ENCODE results near the gene SUGP2. TPM values are rescaled to one million over a fixed set of nuclear protein-coding genes. Genes with fewer than 3 reads are reported as not detected.

Gene SUGP2
- total and polyA plus RNA-seq, 9 of the 15 experiments (the other 6 are each of a cell fraction or from before 2014, with no cell fraction given) = 13.1 to 101 (median 63.1) TPM

GRCh38 chr19:19059837-19060611 lies 26.7 kb upstream of the SUGP2 start (continued):
- TF ChIP-seq ZBTB34 (CRISPR knock-in tag; IDR thresholded peaks at IDR 0.05) (no peak), BRF2 (IDR thresholded peaks at IDR 0.05; ENCODE audit: borderline replicate concordance, insufficient read depth, insufficient read length) (no peak), STAT6 (CRISPR knock-in tag; IDR thresholded peaks at IDR 0.05) (no peak), THRAP3 (IDR thresholded peaks at IDR 0.05; ENCODE audit: borderline replicate concordance) (0 out of 2 replicates have a peak, but pooled peaks have one; percentile 10), ZNF717 (CRISPR knock-in tag; IDR thresholded peaks at IDR 0.05) (no peak), CEBPG (CRISPR knock-in tag; IDR thresholded peaks at IDR 0.05) (no peak), CEBPG (tag; conservative IDR thresholded peaks at IDR 0.05 in 1 of 2, IDR thresholded peaks at IDR 0.05 in 1 of 2) (no peak), ERF (CRISPR knock-in tag; IDR thresholded peaks at IDR 0.05) (no peak), ZNF24 (IDR thresholded peaks at IDR 0.05) (0 out of 2 replicates have a peak, but pooled peaks have one; percentile 19), ZBTB9 (CRISPR knock-in tag; IDR thresholded peaks at IDR 0.05) (no peak), HSF4 (CRISPR knock-in tag; IDR thresholded peaks at IDR 0.05; ENCODE audit: borderline replicate concordance) (no peak), NKRF (IDR thresholded peaks at IDR 0.05; ENCODE audit: borderline replicate concordance) (peak; percentile 58; the same call in 1 of the 2 replicates), ZNF134 (CRISPR knock-in tag; conservative IDR thresholded peaks at IDR 0.05) (no peak), TEAD2 (tag; IDR thresholded peaks at IDR 0.05) (no peak), TARDBP (IDR thresholded peaks at IDR 0.05) (no peak; the same call in 1 of the 2 replicates), SIRT6 (IDR thresholded peaks at IDR 0.05; ENCODE audit: low read depth, low read length) (no peak), ZNF512 (tag; IDR thresholded peaks at IDR 0.05) (no peak)

All from K562 (cell line).